Measurements from ENCODE around the gene IDH3A.

The IDH3A gene

GRCh38 chr15:78170848-78171773 is 21.9 kb downstream of the IDH3A start:
- DNase-seq, result no peak

- DNase-seq, result no peak
These were observed 22.8 kb downstream of the IDH3A start for GRCh38 chr15:78171864-78172472.

GRCh38 chr15:78174401-78174800 is 25.2 kb downstream of the IDH3A start:
- DNase-seq, result peak; percentile 34

GRCh38 chr15:78175330-78175729 is 26.2 kb downstream of the IDH3A start:
- no peak for DNase-seq

- no peak for DNase-seq
These were observed 28.3 kb downstream of the IDH3A start for GRCh38 chr15:78177447-78177873.

- no peak for DNase-seq
These were observed 28.9 kb downstream of the IDH3A start for GRCh38 chr15:78178064-78178463.

- DNase-seq, result no peak
These were observed 30.2 kb downstream of the IDH3A start for GRCh38 chr15:78179286-78179840.

GRCh38 chr15:78179906-78180305 is 30.7 kb downstream of the IDH3A start:
- DNase-seq, result no peak

- DNase-seq, result no peak
These were observed 33.2 kb downstream of the IDH3A start for GRCh38 chr15:78182336-78182700.

- DNase-seq, result no peak
These were observed 33.7 kb downstream of the IDH3A start for GRCh38 chr15:78182821-78183220.

- DNase-seq, result no peak
These were observed 43.8 kb downstream of the IDH3A start for GRCh38 chr15:78192826-78193594.

- DNase-seq, result no peak
These were observed 44.8 kb downstream of the IDH3A start for GRCh38 chr15:78193731-78194567.

- DNase-seq, result no peak
These were observed 45.4 kb downstream of the IDH3A start for GRCh38 chr15:78194568-78194925.

- DNase-seq, result no peak
These were observed 46.6 kb downstream of the IDH3A start for GRCh38 chr15:78195735-78196201.

- DNase-seq, result no peak
These were observed 48.5 kb downstream of the IDH3A start for GRCh38 chr15:78197632-78198031.

- DNase-seq, result no peak
These were observed 51.2 kb downstream of the IDH3A start for GRCh38 chr15:78200276-78200930.

GRCh38 chr15:78201281-78202190 is 52.4 kb downstream of the IDH3A start:
- no peak for DNase-seq

GRCh38 chr15:78203346-78204225 is 54.4 kb downstream of the IDH3A start:
- DNase-seq, result no peak

Measured in GF-D8 (cell line).